HepG2 (cell line): Measurements from ENCODE around the gene TMX4. TPM values are rescaled to one million over a fixed set of nuclear protein-coding genes. Genes with fewer than 3 reads are reported as not detected.

Experiments
- ATAC-seq: fragments of 200-7000 bp; cut with Tn5 transposase; 3 replicates; pipeline ENCODE4 v1.9.1; 2020; ENCODE audit warnings: mild to moderate bottlenecking, moderate library complexity
- BruUV-seq: library from RNA; stranded (reverse); fragments of 400-500 nt; replicated peaks from 2 replicates; lab custom pipeline; 2021; lab: Mats Ljungman, UMichigan
- CTCF ChIA-PET: fragments of 300-600 bp; formaldehyde crosslinking; extraction: SDS; loops from one replicate; lab custom pipeline; 2021; ENCODE audit warnings: low total read pairs, inconsistent platforms, low intra/inter-chr PET ratio; lab: Yijun Ruan, JAX
- POLR2A ChIA-PET: fragments of 350-600 bp; sonication (Branson Sonifier 250); formaldehyde crosslinking; loops from one replicate; lab custom pipeline; 2020; ENCODE audit warnings: antibody characterized with exemption, inconsistent platforms; lab: Yijun Ruan, JAX
- DNase-seq: peaks from one replicate; pipeline ENCODE4 v3.0.0-alpha.2; 2015; ENCODE audit warnings: low spot score
- FAIRE-seq: peaks from 3 replicates; lab custom pipeline; 2011; peaks lifted over from hg19 to GRCh38; lab: Jason Lieb, UNC
- H2AFZ ChIP-seq: one replicate; pipeline ENCODE4 v1.6.1; 2011; ENCODE audit warnings: low read length, inconsistent platforms
- H3K27ac ChIP-seq: fragments of 300-600 bp; 3 replicates; pipeline ENCODE4 v1.8.0; 2011; ENCODE audit warnings: mixed run types, mild to moderate bottlenecking, mixed read lengths, low read length, inconsistent platforms; ENCODE audit not compliant: insufficient read depth; ENCODE audit errors: extremely low read length
- H3K27me3 ChIP-seq, 2 experiments: fragments of 200-600 bp in 1 of 2; 2 replicates in 1 of 2; 3 replicates in 1 of 2; pipeline versions ENCODE4 v1.6.0 to v1.8.0; 2011; ENCODE audit warnings: low read length in 2 of 2, mild to moderate bottlenecking in 2 of 2, moderate library complexity in 2 of 2, inconsistent platforms in 1 of 2; ENCODE audit not compliant: insufficient read depth in 2 of 2, control insufficient read depth in 1 of 2
- H3K36me3 ChIP-seq, 2 experiments: fragments of 200-600 bp in 1 of 2; replicated peaks in 1 of 2; 2 replicates in 1 of 2; 3 replicates in 1 of 2; pipeline versions ENCODE4 v1.5.1 to v1.8.0; 2011; ENCODE audit warnings: low read length in 2 of 2, inconsistent platforms in 1 of 2; ENCODE audit not compliant: insufficient read depth in 2 of 2, control insufficient read depth in 1 of 2
- H3K4me1 ChIP-seq: 2 replicates; pipeline ENCODE4 v1.5.1; 2012; ENCODE audit warnings: low read length, inconsistent platforms; ENCODE audit not compliant: insufficient read depth
- H3K4me2 ChIP-seq: 2 replicates; pipeline ENCODE4 v1.6.0; 2011; ENCODE audit warnings: low read depth, low read length, inconsistent platforms
- H3K4me3 ChIP-seq, 3 experiments: fragments of 200-600 bp in 1 of 3; sonication (generic), shearing (Covaris generic) in 1 of 3; replicated peaks in 1 of 3; 2 replicates each; pipeline ENCODE4 v1.5.1; 2011 to 2016; ENCODE audit warnings: low read length in 3 of 3, inconsistent platforms in 2 of 3, low read depth in 2 of 3, mild to moderate bottlenecking in 2 of 3, control low read depth in 1 of 3, mixed read lengths in 1 of 3; ENCODE audit not compliant: insufficient read depth in 1 of 3
- H3K79me2 ChIP-seq: one replicate; pipeline ENCODE4 v1.6.1; 2011; ENCODE audit warnings: low read length, inconsistent platforms; ENCODE audit not compliant: insufficient read depth
- H3K9ac ChIP-seq: 2 replicates; pipeline ENCODE4 v1.6.0; 2011; ENCODE audit warnings: mild to moderate bottlenecking, low read depth, low read length, inconsistent platforms; ENCODE audit not compliant: insufficient read depth
- H3K9me3 ChIP-seq: 2 replicates; pipeline ENCODE4 v1.5.1; 2012; ENCODE audit warnings: mild to moderate bottlenecking, low read length
- H4K20me1 ChIP-seq: 2 replicates; pipeline ENCODE4 v1.6.0; 2011; ENCODE audit warnings: inconsistent platforms, mild to moderate bottlenecking, low read length, moderate library complexity; ENCODE audit not compliant: insufficient read depth
- BCL6 ChIP-seq: IDR thresholded peaks from 2 replicates; pipeline ENCODE4 v1.6.1; 2016; ENCODE audit warnings: missing genetic modification reagents, missing compliant biosample characterization
- KLF11 ChIP-seq: IDR thresholded peaks from 2 replicates; pipeline ENCODE4 v1.6.1; 2016; ENCODE audit warnings: missing compliant biosample characterization
- KMT2B ChIP-seq: IDR thresholded peaks from 2 replicates; pipeline ENCODE4 v1.6.1; 2016; ENCODE audit warnings: missing genetic modification reagents, missing compliant biosample characterization
- MTA1 ChIP-seq: sonication (generic); formaldehyde crosslinking; IDR thresholded peaks from 2 replicates; pipeline ENCODE4 v1.4.0; 2020; ENCODE audit warnings: missing genetic modification reagents, mild to moderate bottlenecking, borderline replicate concordance
- SIN3A ChIP-seq: IDR thresholded peaks from 2 replicates; pipeline ENCODE4 v1.6.1; 2011; ENCODE audit warnings: low read depth, mild to moderate bottlenecking, control low read depth, low read length, borderline replicate concordance
- SMAD3 ChIP-seq: sonication (generic); formaldehyde crosslinking; IDR thresholded peaks from 2 replicates; pipeline ENCODE4 v1.4.0; 2020; ENCODE audit warnings: missing genetic modification reagents
- SOX5 ChIP-seq: IDR thresholded peaks from 2 replicates; pipeline ENCODE4 v1.6.1; 2016; ENCODE audit warnings: borderline replicate concordance
- TFE3 ChIP-seq: IDR thresholded peaks from 2 replicates; pipeline ENCODE4 v1.6.1; 2016
- ZMYM3 ChIP-seq: sonication (generic); formaldehyde crosslinking; IDR thresholded peaks from 2 replicates; pipeline ENCODE4 v1.5.1; 2020; ENCODE audit warnings: mild to moderate bottlenecking, missing genetic modification reagents
- ZNF33B ChIP-seq: sonication (generic); formaldehyde crosslinking; IDR thresholded peaks from 2 replicates; pipeline ENCODE4 v1.5.1; 2020; ENCODE audit warnings: mild to moderate bottlenecking, missing genetic modification reagents
- ZNF619 ChIP-seq: sonication (generic); formaldehyde crosslinking; IDR thresholded peaks from 2 replicates; pipeline ENCODE4 v1.4.0; 2020; ENCODE audit warnings: mild to moderate bottlenecking, missing genetic modification reagents
- ZNF883 ChIP-seq: sonication (generic); formaldehyde crosslinking; IDR thresholded peaks from 2 replicates; pipeline ENCODE4 v1.5.1; 2020; ENCODE audit warnings: mild to moderate bottlenecking, missing genetic modification reagents; ENCODE audit errors: not compliant biosample characterization
- ZSCAN21 ChIP-seq: sonication (generic); formaldehyde crosslinking; IDR thresholded peaks from 2 replicates; pipeline ENCODE4 v1.8.0; 2022; ENCODE audit warnings: mild to moderate bottlenecking, missing genetic modification reagents, moderate library complexity, borderline replicate concordance
- WGBS: methylation state at CpG from one replicate; pipeline ENCODE4 v1.1.6; 2017; ENCODE audit warnings: low lambda C conversion rate; 5-methylcytosine and 5-hydroxymethylcytosine counted together
- in situ Hi-C: cut with HindIII; loops from 2 replicates; pipeline ENCODE4 v1.10.0; 2017; ENCODE audit warnings: low pct_unique_long_range_greater_than_20kb; ENCODE audit not compliant: extremely low pct_ligation_motif_present
- intact Hi-C: fragments of 100-400 bp; cut with micrococcal nuclease; formaldehyde crosslinking; loops from one replicate; pipeline ENCODE4 v1.10.0; 2022; ENCODE audit not compliant: unreplicated experiment
- polyA plus RNA-seq, 8 experiments: library from polyadenylated mRNA; depleted of rRNA in 3 of 8; stranded (reverse) in 7 of 8; unstranded in 1 of 8; fragments of >200 nt; fragmentation: Illumina TruSeq in 4 of 8; extraction: Trizol in 4 of 8; gene quantifications; 2 replicates each; pipeline versions ENCODE4 v1.2.1 to v1.2.3, GENCODE V29; 2011 to 2016; ENCODE audit warnings: low read depth in 4 of 8, missing spikeins in 1 of 8, mixed read lengths in 1 of 8; ENCODE audit not compliant: insufficient read depth in 1 of 8
- total RNA-seq, 5 experiments: library from RNA; depleted of rRNA; stranded (reverse); fragments of >200 nt; fragmentation: Illumina TruSeq; extraction: Trizol; gene quantifications; 2 replicates each; pipeline ENCODE4 v1.2.3, GENCODE V29; 2016; ENCODE audit warnings: low read depth in 1 of 5

TMX4 gene
- total and polyA plus RNA-seq, 2 of the 13 experiments (the other 11 are each of a cell fraction or from before 2014, with no cell fraction given), result 7.6 to 21.4 TPM

DNA sequence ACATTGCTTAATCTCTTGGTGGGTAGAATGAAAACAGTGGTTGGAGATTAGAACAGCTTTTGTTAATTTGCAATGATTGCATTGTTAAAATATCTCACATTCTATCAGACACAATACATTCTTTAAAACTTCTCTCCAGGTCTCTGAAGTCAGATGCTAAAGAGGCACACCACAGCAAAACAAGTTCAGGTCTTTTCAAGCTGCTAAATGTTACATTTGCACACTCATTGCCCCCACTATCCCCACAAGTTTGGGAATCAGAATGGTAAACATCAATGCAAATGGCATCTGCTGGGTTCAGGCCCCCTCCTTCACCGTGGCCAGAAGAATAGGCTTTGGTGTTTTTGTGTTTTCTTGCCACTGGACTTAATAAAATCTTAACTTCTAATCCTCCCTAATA is 69.2 kb downstream of the TMX4 start (continued):
- TF ChIP-seq TFE3 (CRISPR knock-in tag) (no peak), MTA1 (CRISPR knock-in tag) (no peak), ZMYM3 (no peak)
- TF ChIP-seq, all 625 proteins: peak for 0

DNA sequence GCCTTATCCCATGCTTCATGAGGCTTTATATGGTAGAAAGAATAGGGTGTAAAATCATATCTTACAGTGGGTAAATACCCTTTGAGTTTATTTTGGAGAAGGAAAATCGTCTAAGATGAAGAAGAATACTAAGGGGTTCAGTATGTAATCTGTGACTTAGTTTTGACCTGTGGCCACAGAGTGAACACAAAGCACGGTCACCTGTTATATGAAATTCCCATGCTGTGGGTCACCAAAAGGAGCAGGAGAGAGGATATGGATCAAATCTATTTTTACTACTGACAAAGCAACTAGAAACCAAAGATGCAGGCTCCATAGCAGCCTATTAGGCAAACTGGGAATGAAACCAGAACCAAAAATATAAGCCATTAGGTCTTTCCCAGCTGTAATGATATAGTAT is 75.7 kb downstream of the TMX4 start:
- H3K27me3 ChIP-seq, result no peaks in the 10 kb centered on the region
- no peak for FAIRE-seq
- H3K4me1 ChIP-seq, result peaks cover 13% of the 10 kb centered on the region
- no peak overlapping the region for H3K4me3 ChIP-seq
- no peak for DNase-seq
- ChIA-PET CTCF (no interaction called here), POLR2A (no interaction called here)
- TF ChIP-seq KMT2B (no peak), ZSCAN21 (CRISPR knock-in tag) (no peak), ZNF33B (CRISPR knock-in tag) (no peak), ZNF619 (CRISPR knock-in tag) (no peak), SIN3A (no peak), KLF11 (no peak), SOX5 (CRISPR knock-in tag) (no peak), SMAD3 (CRISPR knock-in tag) (no peak), ZNF883 (CRISPR knock-in tag) (no peak), BCL6 (no peak)
- H4K20me1 ChIP-seq, result no peaks in the 10 kb centered on the region
- in situ Hi-C loops, result no loop called here
- no peak overlapping the region for H3K27ac ChIP-seq
- H3K79me2 ChIP-seq, result no peaks in the 10 kb centered on the region
- no TSS peak for BruUV-seq
- peaks cover 6% of the 10 kb centered on the region for H3K9me3 ChIP-seq
- H2AFZ ChIP-seq, result no peak overlapping the region
- ATAC-seq, result no peak
- intact Hi-C loops, result no loop called here
- no peak overlapping the region for H3K4me2 ChIP-seq
- no peaks in the 10 kb centered on the region for H3K36me3 ChIP-seq
- WGBS, result 2% methylated on average over 2 of the region's 2 CpGs
- H3K9ac ChIP-seq, result no peak overlapping the region
